Transverse colon (tissue), 4 donors: Measurements from ENCODE around the gene GRIA2.

Experiments
- POLR2A ChIP-seq: fragments of 450-650 bp; IDR thresholded peaks from one replicate; pipeline ENCODE4 v1.6.1; 2016; ENCODE audit warnings: antibody characterized with exemption, mild to moderate bottlenecking, moderate library complexity
- POLR2AphosphoS5 ChIP-seq, 3 donors: sonication (generic); formaldehyde crosslinking; IDR thresholded peaks; one replicate each; pipeline ENCODE4 v1.6.1; 2016; ENCODE audit warnings: antibody characterized with exemption in 3 of 3
- TF ChIP-seq, protein P1 (sequence below), 5 experiments: fragments of 200-600 bp in 3 of 5; fragments of 450-650 bp in 2 of 5; sonication (generic) in 3 of 5; IDR thresholded peaks; 1 replicate in 2 of 5; 2 replicates in 3 of 5; pipeline ENCODE4 v1.5.1; 2016 to 2017; ENCODE audit warnings: antibody characterized with exemption in 5 of 5, inconsistent platforms in 3 of 5, mild to moderate bottlenecking in 2 of 5, moderate library complexity in 1 of 5

DNA sequence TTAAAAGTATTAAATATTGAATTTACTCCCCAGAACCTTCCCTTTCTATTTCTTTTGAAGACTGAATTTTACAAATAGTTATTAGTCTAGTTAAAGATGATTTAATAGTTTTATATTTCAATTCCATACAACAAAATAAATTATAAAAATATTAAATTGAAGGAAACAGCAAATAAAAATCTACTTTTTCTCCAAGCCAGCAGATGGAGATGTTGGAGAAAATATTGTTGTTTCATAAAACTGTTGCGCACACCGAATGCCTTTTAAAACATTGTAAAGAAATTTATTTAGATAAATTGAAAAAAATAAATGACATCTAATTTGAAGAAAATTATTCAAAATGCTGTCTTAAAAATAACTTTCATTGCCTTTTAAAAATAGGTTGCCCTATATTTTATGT lies 5.5 kb downstream of the GRIA2 start:
- TF ChIP-seq, protein P1, sequence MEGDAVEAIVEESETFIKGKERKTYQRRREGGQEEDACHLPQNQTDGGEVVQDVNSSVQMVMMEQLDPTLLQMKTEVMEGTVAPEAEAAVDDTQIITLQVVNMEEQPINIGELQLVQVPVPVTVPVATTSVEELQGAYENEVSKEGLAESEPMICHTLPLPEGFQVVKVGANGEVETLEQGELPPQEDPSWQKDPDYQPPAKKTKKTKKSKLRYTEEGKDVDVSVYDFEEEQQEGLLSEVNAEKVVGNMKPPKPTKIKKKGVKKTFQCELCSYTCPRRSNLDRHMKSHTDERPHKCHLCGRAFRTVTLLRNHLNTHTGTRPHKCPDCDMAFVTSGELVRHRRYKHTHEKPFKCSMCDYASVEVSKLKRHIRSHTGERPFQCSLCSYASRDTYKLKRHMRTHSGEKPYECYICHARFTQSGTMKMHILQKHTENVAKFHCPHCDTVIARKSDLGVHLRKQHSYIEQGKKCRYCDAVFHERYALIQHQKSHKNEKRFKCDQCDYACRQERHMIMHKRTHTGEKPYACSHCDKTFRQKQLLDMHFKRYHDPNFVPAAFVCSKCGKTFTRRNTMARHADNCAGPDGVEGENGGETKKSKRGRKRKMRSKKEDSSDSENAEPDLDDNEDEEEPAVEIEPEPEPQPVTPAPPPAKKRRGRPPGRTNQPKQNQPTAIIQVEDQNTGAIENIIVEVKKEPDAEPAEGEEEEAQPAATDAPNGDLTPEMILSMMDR (IDR thresholded peaks at IDR 0.05) = no peak
- TF ChIP-seq POLR2AphosphoS5 (IDR thresholded peaks at IDR 0.05) (no peak), POLR2A (no peak)
